Gastroesophageal sphincter (tissue), 4 donors: ENCODE measurements around the gene TBX1. TPM values are rescaled to one million over a fixed set of nuclear protein-coding genes. Genes with fewer than 3 reads are reported as not detected.

Experiments used
- ATAC-seq: fragments of 150-250 bp; one replicate; pipeline ENCODE4 v1.9.1; 2016; ENCODE audit warnings: mild to moderate bottlenecking, moderate library complexity
- H3K27ac ChIP-seq, 4 donors: fragments of 200-600 bp; sonication (generic) in 3 of 4; 1 replicate in 3 of 4; 2 replicates in 1 of 4; pipeline ENCODE4 v1.5.1; 2016 to 2019
- H3K27me3 ChIP-seq: fragments of 200-600 bp; sonication (generic); one replicate; pipeline ENCODE4 v1.5.1; 2019
- H3K36me3 ChIP-seq, 2 donors: fragments of 200-600 bp; sonication (generic); one replicate each; pipeline ENCODE4 v1.5.1; 2019; ENCODE audit warnings: control low read depth in 1 of 2
- H3K4me1 ChIP-seq, 3 donors: fragments of 200-600 bp; sonication (generic); 1 replicate in 2 of 3; 2 replicates in 1 of 3; pipeline ENCODE4 v1.5.1; 2016 to 2019; ENCODE audit warnings: control low read depth in 2 of 3
- H3K4me3 ChIP-seq, 2 donors: fragments of 200-600 bp; sonication (generic); one replicate each; pipeline ENCODE4 v1.5.1; 2019; ENCODE audit warnings: mild to moderate bottlenecking in 1 of 2, moderate library complexity in 1 of 2
- H3K9me3 ChIP-seq, 3 donors: fragments of 200-600 bp; sonication (generic); one replicate each; pipeline ENCODE4 v1.5.1; 2017 to 2019; ENCODE audit warnings: control low read depth in 2 of 3
- EP300 ChIP-seq: sonication (generic); formaldehyde crosslinking; IDR thresholded peaks from one replicate; pipeline ENCODE4 v1.6.1; 2017; ENCODE audit warnings: antibody characterized with exemption, mild to moderate bottlenecking
- POLR2A ChIP-seq, 2 donors: fragments of 450-650 bp; IDR thresholded peaks; one replicate each; pipeline ENCODE4 v1.6.1; 2017; ENCODE audit warnings: antibody characterized with exemption in 2 of 2, mild to moderate bottlenecking in 2 of 2, moderate library complexity in 1 of 2
- POLR2AphosphoS5 ChIP-seq: sonication (generic); formaldehyde crosslinking; IDR thresholded peaks from one replicate; pipeline ENCODE4 v1.6.1; 2017; ENCODE audit warnings: antibody characterized with exemption
- WGBS, 2 donors: methylation state at CpG; one replicate each; pipeline ENCODE4 v1.1.5; 2018; ENCODE audit warnings: low coverage in 1 of 2; 5-methylcytosine and 5-hydroxymethylcytosine counted together
- total RNA-seq, 4 donors: library from RNA; depleted of rRNA; stranded (reverse); fragments of >200 nt; gene quantifications; one replicate each; pipeline ENCODE4 v1.1.0, GENCODE V29; 2016
- TF ChIP-seq, protein P1 (sequence below), 4 experiments: fragments of 200-600 bp in 2 of 4; fragments of 450-650 bp in 2 of 4; sonication (generic) in 1 of 4; IDR thresholded peaks; one replicate each; pipeline ENCODE4 v1.5.1; 2017 to 2019; ENCODE audit warnings: antibody characterized with exemption in 4 of 4, mild to moderate bottlenecking in 2 of 4, moderate library complexity in 2 of 4

The TBX1 gene
- total RNA-seq, 4 donors from 2014 or later, result 0.31 to 2.7 (median 1.2) TPM

DNA sequence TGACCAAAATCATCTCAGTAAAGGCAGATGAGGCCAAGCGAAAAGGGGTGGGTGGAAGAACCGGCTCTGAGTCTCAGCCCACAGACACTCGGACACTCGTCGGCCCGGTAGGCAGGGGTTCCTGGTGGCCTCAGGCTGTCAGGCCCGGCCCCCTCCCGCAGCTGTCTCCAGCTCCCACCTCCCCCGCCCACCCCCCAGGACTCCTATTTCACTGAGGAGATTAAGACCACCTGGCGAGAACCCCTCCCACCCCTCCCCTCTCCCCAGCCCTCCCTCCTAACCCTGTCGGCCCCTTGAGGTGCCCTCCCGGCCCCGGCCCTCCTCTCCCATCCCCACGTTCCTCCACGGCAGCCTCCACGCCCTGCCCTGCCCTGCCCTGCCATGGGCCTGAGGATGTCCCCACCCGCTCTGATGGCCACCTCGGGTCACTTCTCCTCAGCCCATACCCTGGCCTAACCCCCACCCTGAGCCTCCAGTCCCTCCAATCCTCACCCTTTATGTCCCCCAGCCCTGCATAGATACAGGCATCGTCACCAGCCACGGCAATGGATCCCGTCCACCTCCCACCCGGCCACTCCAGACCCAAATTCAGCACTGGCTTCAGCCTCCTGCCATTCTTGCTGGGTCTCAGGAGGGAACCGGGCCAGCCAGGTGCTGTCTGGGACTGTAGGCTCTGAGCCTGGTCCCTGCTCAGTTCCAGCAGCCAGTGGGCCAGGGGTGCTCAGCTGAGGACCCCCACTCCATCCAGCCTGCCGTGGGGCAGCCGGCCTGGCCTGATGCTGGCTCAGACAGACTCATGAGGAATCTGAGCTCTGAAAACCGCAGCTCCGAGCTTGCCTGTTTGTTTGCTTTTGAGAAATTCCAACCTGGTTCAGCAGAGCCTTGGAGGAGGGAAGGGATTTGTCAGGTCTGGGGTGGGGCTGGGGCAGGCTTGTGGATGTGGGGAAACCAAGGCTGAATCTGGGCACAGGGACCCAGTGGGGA lies 9.8 kb upstream of the TBX1 start:
- Histone ChIP-seq H3K9me3 (no peaks in the 10 kb centered on the region), H3K4me3 (no peak overlapping the region), H3K4me1 (peaks cover 0 to 14% (median 5%) of the 10 kb centered on the region in 3 donors), H3K27me3 (peaks cover 65% of the 10 kb centered on the region), H3K36me3 (no peaks in the 10 kb centered on the region), H3K27ac (no peak overlapping the region)
- no peak for ATAC-seq
- no peak for TF ChIP-seq EP300
- TF ChIP-seq, protein P1, sequence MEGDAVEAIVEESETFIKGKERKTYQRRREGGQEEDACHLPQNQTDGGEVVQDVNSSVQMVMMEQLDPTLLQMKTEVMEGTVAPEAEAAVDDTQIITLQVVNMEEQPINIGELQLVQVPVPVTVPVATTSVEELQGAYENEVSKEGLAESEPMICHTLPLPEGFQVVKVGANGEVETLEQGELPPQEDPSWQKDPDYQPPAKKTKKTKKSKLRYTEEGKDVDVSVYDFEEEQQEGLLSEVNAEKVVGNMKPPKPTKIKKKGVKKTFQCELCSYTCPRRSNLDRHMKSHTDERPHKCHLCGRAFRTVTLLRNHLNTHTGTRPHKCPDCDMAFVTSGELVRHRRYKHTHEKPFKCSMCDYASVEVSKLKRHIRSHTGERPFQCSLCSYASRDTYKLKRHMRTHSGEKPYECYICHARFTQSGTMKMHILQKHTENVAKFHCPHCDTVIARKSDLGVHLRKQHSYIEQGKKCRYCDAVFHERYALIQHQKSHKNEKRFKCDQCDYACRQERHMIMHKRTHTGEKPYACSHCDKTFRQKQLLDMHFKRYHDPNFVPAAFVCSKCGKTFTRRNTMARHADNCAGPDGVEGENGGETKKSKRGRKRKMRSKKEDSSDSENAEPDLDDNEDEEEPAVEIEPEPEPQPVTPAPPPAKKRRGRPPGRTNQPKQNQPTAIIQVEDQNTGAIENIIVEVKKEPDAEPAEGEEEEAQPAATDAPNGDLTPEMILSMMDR (IDR thresholded peaks at IDR 0.05), result no peak
- TF ChIP-seq POLR2AphosphoS5, result no peak
- no peak for TF ChIP-seq POLR2A (IDR thresholded peaks at IDR 0.05)
- 20 to 72% methylated on average over 1 to 8 of the region's 27 CpGs for WGBS, 2 donors

DNA sequence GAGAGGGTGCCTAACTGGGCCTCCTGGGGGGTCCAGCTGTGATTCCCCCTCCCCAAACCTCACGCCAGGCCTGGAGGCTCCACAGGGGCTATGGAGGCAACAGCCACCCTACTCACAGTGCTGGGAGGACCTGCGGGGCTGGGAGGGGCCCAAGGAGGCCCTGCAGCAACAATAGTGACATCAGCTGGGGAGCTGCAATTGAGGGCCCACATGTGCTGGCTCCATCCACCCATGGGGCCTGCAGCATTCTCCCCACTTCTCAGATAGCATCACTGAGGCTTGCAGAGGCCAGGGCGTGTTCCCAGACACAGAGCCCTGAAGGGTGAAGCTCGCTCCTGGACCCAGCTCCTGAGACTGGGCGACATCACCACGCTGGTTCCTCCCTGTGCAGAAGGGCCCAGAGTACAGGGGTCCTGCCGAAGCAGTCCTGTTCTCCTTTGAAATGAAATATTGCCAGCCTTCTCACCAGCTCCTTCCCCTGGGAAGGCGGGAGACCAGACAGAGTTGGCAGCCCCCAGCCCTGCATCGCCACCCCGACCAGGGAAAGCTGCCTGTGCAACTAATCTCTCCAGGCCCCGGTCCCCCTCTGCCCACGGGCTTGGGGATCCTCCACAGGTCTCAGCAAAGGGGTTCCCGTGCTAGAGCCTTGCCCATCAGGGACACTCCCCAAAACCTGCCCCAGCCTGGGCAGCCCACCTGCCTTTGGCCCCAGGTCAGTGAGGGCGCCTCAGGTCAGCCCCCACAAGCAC lies 8.9 kb upstream of the TBX1 start:
- Histone ChIP-seq H3K4me1 (peaks cover 0 to 22% (median 14%) of the 10 kb centered on the region in 3 donors), H3K27me3 (peaks cover 74% of the 10 kb centered on the region), H3K9me3 (no peaks in the 10 kb centered on the region), H3K36me3 (no peaks in the 10 kb centered on the region), H3K27ac (no peak overlapping the region), H3K4me3 (no peak overlapping the region)
- no peak for ATAC-seq
- TF ChIP-seq EP300 (no peak), POLR2AphosphoS5 (no peak), POLR2A (IDR thresholded peaks at IDR 0.05) (no peak)
- TF ChIP-seq, protein P1 (IDR thresholded peaks at IDR 0.05), result no peak
- WGBS, 2 donors, result 100% methylated on average over 1 of the region's 14 CpGs; no CpG with 5 or more reads in 1 of the 2 donors

DNA sequence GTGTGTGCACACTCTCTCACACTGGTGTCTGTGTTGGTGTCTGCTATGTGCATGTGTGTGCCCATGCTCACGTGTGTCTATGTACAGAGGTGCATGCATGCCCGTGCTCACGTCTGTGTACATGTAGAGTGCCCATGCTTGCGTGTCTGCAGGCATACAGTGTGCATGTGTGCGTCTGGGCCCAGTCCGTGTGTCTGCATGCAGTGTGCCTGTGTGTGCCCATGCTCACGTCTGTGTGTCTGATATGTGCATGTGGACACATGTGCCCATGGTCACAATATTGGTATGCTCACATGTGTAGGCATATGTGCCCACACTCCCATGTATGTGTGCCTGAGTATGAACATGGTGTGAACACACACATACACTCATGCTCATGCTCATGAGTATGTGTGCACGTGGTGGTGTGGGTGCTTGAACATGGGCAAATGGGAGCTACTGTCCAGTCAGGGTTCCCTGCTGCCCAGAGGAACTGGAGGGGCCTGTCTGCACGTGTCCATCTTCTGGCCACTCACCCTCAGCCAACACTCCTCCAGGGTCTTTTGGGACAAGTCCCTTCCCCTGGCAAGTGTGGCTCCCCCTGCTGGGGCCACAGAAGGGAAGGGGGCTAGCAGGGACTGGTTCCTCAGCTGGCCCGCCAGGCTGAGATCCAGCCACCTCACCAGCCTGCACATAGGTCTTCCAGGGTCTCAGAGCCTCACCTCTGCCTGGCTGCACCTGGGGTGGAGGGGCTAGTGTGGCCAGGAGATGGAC lies 7.3 kb upstream of the TBX1 start:
- Histone ChIP-seq H3K4me3 (no peak overlapping the region), H3K27me3 (peaks cover 90% of the 10 kb centered on the region), H3K36me3 (no peaks in the 10 kb centered on the region), H3K27ac (no peak overlapping the region), H3K9me3 (no peaks in the 10 kb centered on the region), H3K4me1 (peaks cover 0 to 31% (median 18%) of the 10 kb centered on the region in 3 donors)
- 89% methylated on average over 4 of the region's 10 CpGs; no CpG with 5 or more reads in 1 of the 2 donors for WGBS, 2 donors
- no peak for TF ChIP-seq EP300
- no peak for TF ChIP-seq POLR2AphosphoS5
- TF ChIP-seq, protein P1 (IDR thresholded peaks at IDR 0.05), result no peak
- TF ChIP-seq POLR2A (IDR thresholded peaks at IDR 0.05), result no peak
- no peak for ATAC-seq

DNA sequence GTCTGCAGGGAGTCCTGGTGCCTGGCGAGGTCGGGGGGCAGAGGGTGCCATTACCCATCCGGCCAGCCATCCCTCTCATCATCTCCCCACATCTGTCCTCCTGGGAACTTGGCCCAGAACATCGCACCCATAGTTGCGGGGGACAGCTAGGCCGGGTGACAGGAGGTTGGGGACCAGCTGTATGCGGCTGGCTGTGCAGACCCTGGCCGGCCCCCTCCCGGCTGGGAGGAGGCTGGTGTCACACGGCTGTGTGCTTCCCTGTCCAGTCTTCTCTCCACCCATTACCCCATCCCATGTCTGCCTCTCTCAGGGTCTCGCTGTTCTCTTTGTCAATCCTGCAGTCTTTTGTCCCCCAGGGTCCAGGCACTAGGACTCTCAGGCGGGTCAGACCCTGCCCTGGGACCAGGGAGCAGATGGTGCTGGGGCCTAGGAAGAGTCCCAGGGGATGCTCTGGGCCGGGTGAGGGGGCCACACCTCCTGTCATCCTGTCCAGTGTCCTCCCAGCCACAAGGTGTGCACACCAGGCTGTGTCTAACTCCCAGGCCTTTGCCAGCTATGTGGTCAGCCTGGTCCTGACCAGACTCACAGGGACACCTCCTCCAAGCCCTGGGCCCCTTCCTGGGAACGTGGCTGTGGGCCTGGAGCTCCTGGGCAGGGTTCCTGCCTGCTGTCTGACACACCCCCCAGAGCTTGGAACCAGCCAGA lies 6.4 kb upstream of the TBX1 start:
- H3K27ac ChIP-seq, result no peak overlapping the region

More for the DNA sequence above, 6.4 kb upstream of the TBX1 start:
- ATAC-seq, result no peak
- Histone ChIP-seq H3K36me3 (no peaks in the 10 kb centered on the region), H3K4me3 (no peak overlapping the region), H3K27me3 (peaks cover 98% of the 10 kb centered on the region), H3K9me3 (no peaks in the 10 kb centered on the region), H3K4me1 (peaks cover 0 to 39% (median 18%) of the 10 kb centered on the region in 3 donors)
- TF ChIP-seq POLR2AphosphoS5 (no peak), EP300 (no peak), POLR2A (IDR thresholded peaks at IDR 0.05) (no peak)
- TF ChIP-seq, protein P1 (IDR thresholded peaks at IDR 0.05), result no peak
- WGBS, 2 donors, result 52% methylated on average over 9 of the region's 14 CpGs; no CpG with 5 or more reads in 1 of the 2 donors
